Activated naive CD4-positive, alpha-beta T cell treated with anti-CD3 and anti-CD28 coated beads, Interleukin-2, amount 50 U/mL, for 16 hours (primary cell): ENCODE results near the gene PXMP2.
"Not testable (repeated sequence)": the region's sequence is repeated elsewhere in the genome, so short reads cannot be mapped to it uniquely, and the experiment has no call there.

Experiments
- DNase-seq: peaks from one replicate; pipeline ENCODE4 v3.0.0-alpha.2; 2020

Gene PXMP2

GRCh38 chr12:132660996-132661395 is 26.4 kb upstream of the PXMP2 start:
- DNase-seq = no peak

GRCh38 chr12:132661972-132662371 is 25.4 kb upstream of the PXMP2 start:
- DNase-seq = no peak

- DNase-seq = no peak
Observed at GRCh38 chr12:132662901-132663755, 24.3 kb upstream of the PXMP2 start.

- DNase-seq = no peak
Observed at GRCh38 chr12:132664206-132665148, 22.9 kb upstream of the PXMP2 start.

GRCh38 chr12:132665149-132665491 is 22.3 kb upstream of the PXMP2 start:
- DNase-seq = no peak

GRCh38 chr12:132665794-132666193 is 21.6 kb upstream of the PXMP2 start:
- no peak for DNase-seq

GRCh38 chr12:132668191-132669088 is 18.9 kb upstream of the PXMP2 start:
- no peak for DNase-seq

DNA sequence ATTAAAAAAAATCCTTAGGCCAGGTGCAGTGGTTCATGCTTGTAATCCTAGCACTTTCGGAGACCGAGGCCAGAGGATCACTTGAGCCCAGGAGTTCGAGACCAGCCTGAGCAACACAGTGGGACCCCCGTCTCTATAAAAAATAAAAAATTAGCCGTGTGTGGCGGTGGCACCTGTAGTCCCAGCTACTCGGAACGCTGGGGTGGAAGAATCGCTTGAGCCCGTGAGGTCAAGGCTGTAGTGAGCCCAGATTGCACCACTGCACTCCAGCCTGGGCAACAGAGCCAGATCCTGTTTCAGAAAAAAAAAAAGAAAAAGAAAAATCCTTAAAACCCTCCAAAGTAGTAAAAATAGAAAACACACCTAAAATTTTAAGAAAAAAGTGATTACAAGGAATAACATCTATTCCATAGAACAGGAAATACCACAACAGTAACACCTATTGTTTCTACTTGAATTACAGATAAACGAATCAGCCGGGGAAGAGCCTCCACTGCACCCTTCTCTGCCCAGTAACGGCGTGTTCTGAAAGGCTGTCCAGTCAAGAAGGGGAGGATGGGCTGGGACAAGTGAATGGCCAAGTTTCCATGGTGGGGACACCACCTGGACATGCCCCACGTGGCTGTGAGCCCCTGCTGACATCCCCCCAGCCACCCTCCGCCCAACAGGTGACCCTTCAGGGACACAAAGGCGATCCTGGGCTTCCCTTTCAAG is 18.1 kb upstream of the PXMP2 start:
- DNase-seq = no peak

- DNase-seq = no peak
Observed at GRCh38 chr12:132672116-132672515, 15.3 kb upstream of the PXMP2 start.

DNA sequence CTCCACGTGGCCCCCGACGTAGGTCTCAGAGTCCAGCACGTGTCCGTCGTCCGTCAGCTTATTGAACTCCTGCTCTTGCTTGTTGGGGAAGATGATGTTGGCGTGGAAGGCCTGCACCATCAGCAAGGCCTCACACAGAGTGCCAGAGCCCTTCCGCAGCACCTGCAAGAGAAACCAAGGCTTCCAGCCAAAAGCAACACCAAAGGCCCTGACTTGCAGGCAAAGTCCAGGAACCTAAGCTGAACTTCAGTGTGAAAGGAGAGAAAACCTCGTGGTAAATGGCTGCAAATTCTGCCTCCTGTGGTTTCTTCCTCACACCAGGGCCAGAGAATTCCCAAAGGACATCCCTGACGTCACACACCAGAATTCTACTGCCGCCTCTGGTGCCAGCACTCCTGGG is 14.7 kb upstream of the PXMP2 start:
- DNase-seq = no peak

- DNase-seq = no peak
Observed at GRCh38 chr12:132673288-132674179, 13.9 kb upstream of the PXMP2 start.

- DNase-seq = no peak
Observed at GRCh38 chr12:132674561-132674960, 12.8 kb upstream of the PXMP2 start.

GRCh38 chr12:132675757-132676432 is 11.5 kb upstream of the PXMP2 start:
- no peak for DNase-seq

DNA sequence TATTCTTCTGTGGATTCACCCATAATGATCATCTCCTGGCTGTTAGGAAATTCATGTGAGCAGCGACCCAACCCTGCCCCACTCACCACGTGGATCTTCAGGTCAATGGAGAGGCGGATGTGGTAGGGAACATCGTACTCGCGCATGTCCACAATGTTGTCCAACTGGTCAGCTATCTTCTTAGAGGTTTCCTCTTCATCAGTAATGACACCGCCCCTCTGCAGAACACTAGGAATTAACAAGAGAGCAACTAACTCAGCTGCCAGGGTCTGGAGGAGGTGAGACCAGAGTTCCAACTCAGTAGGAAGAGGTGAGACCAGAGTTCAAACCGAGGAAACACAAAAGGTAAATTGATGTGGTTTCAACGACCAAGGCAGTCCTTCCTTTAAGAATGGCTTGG is 9.9 kb upstream of the PXMP2 start:
- DNase-seq = no peak

GRCh38 chr12:132685400-132685799 is 2.0 kb upstream of the PXMP2 start:
- no peak for DNase-seq

- no peak for DNase-seq
Observed at GRCh38 chr12:132686825-132687210, 569 bp upstream of the PXMP2 start.

- DNase-seq = no peak
Observed at GRCh38 chr12:132689227-132689626, 1.8 kb downstream of the PXMP2 start.

- DNase-seq = no peak
Observed at GRCh38 chr12:132690112-132690511, 2.7 kb downstream of the PXMP2 start.

DNA sequence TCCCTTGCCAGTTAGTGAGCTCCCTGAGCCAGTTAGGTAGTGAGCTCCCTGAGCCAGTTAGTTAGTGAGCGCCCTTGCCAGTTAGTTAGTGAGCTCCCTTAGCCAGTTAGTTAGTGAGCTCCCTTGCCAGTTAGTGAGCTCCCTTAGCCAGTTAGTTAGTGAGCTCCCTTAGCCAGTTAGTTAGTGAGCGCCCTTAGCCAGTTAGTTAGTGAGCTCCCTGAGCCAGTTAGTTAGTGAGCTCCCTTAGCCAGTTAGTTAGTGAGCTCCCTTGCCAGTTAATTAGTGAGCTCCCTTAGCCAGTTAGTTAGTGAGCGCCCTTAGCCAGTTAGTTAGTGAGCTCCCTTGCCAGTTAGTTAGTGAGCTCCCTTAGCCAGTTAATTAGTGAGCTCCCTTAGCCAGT is 4.6 kb downstream of the PXMP2 start:
- not testable (repeated sequence) for DNase-seq

DNA sequence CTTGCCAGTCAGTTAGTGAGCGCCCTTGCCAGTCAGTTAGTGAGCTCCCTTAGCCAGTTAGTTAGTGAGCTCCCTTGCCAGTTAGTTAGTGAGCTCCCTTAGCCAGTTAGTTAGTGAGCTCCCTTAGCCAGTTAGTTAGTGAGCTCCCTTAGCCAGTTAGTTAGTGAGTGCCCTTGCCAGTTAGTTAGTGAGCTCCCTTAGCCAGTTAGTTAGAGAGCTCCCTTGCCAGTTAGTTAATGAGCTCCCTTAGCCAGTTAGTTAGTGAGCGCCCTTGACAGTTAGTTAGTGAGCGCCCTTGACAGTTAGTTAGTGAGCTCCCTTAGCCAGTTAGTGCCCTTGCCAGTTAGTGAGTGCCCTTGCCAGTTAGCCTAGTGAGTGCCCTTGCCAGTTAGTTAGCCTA is 7.5 kb downstream of the PXMP2 start:
- not testable (repeated sequence) for DNase-seq

DNA sequence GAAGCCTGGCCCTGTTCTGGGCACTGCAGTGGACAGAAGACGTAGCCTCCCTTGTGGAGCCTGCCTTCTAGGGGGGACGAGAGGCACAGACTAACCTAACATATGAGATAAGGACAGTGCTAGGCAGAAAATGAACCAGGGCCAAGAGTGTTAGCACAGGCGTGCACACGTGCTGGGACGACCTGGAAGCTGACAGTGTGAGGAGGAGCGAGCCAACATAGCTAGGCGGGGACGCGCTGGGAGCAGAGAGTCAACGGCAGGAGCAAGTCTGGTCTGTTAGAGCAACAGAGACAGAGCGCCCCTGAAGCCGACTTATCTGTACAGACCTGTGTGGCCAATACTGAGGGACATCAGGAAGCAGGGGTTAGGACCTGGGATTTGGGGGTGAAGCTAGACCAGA is 8.0 kb downstream of the PXMP2 start:
- DNase-seq = no peak
